Keratinocyte (primary cell): ENCODE results near the gene GRIP1. TPM values are rescaled to one million over a fixed set of nuclear protein-coding genes. Genes with fewer than 3 reads are reported as not detected.

Experiments
- DNase-seq: peaks from one replicate; pipeline ENCODE4 v3.0.0-alpha.2; 2011; ENCODE audit warnings: low read depth, missing footprints, low spot score
- FAIRE-seq: peaks from 2 replicates; lab custom pipeline; 2011; peaks lifted over from hg19 to GRCh38; lab: Jason Lieb, UNC
- H2AFZ ChIP-seq: 2 replicates; pipeline ENCODE4 v1.6.0; 2012; ENCODE audit warnings: low read length, control low read depth, inconsistent platforms; ENCODE audit not compliant: control insufficient read depth
- H3K27ac ChIP-seq: 2 replicates; pipeline ENCODE4 v1.5.1; 2011; ENCODE audit warnings: low read length; ENCODE audit not compliant: control insufficient read depth, insufficient read depth
- H3K27me3 ChIP-seq: 3 replicates; pipeline ENCODE4 v1.6.0; 2011; ENCODE audit warnings: low read length; ENCODE audit not compliant: control insufficient read depth, insufficient read depth; ENCODE audit errors: extremely low read depth
- H3K36me3 ChIP-seq, 2 experiments: 2 replicates in 1 of 2; 3 replicates in 1 of 2; pipeline ENCODE4 v1.5.1; 2011; ENCODE audit warnings: low read length in 2 of 2, mild to moderate bottlenecking in 1 of 2; ENCODE audit not compliant: control insufficient read depth in 2 of 2, insufficient read depth in 2 of 2; ENCODE audit errors: extremely low read depth in 1 of 2
- H3K4me1 ChIP-seq: 3 replicates; pipeline ENCODE4 v1.5.1; 2011; ENCODE audit warnings: low read length; ENCODE audit not compliant: control insufficient read depth, insufficient read depth; ENCODE audit errors: extremely low read depth
- H3K4me2 ChIP-seq: 3 replicates; pipeline ENCODE4 v1.6.0; 2011; ENCODE audit warnings: low read depth, low read length; ENCODE audit not compliant: control insufficient read depth, insufficient read depth; ENCODE audit errors: extremely low read depth
- H3K4me3 ChIP-seq, 3 experiments: fragments of 200-600 bp in 1 of 3; sonication (generic) in 1 of 3; 2 replicates in 2 of 3; 3 replicates in 1 of 3; pipeline ENCODE4 v1.5.1; 2011 to 2016; ENCODE audit warnings: low read length in 3 of 3, mild to moderate bottlenecking in 3 of 3, control low read depth in 2 of 3, inconsistent platforms in 1 of 3, low read depth in 1 of 3, mixed read lengths in 1 of 3, mixed run types in 1 of 3, moderate library complexity in 1 of 3; ENCODE audit not compliant: control insufficient read depth in 2 of 3, insufficient read depth in 2 of 3; ENCODE audit errors: extremely low read depth in 1 of 3
- H3K79me2 ChIP-seq: 2 replicates; pipeline ENCODE4 v1.6.0; 2012; ENCODE audit warnings: low read length; ENCODE audit not compliant: control insufficient read depth, insufficient read depth
- H3K9ac ChIP-seq: 3 replicates; pipeline ENCODE4 v1.6.0; 2011; ENCODE audit warnings: low read length; ENCODE audit not compliant: control insufficient read depth, insufficient read depth; ENCODE audit errors: extremely low read depth
- H3K9me1 ChIP-seq: 3 replicates; pipeline ENCODE4 v1.6.0; 2011; ENCODE audit warnings: low read length; ENCODE audit not compliant: control insufficient read depth, insufficient read depth; ENCODE audit errors: extremely low read depth
- H3K9me3 ChIP-seq: 2 replicates; pipeline ENCODE4 v1.5.1; 2012; ENCODE audit warnings: low read depth, low read length; ENCODE audit not compliant: control insufficient read depth
- H4K20me1 ChIP-seq: 3 replicates; pipeline ENCODE4 v1.6.0; 2011; ENCODE audit warnings: low read length; ENCODE audit not compliant: control insufficient read depth, insufficient read depth; ENCODE audit errors: extremely low read depth
- CTCF ChIP-seq, 3 experiments: IDR thresholded peaks in 1 of 3; conservative IDR thresholded peaks in 1 of 3; optimal IDR thresholded peaks in 1 of 3; 2 replicates in 2 of 3; 3 replicates in 1 of 3; pipeline versions ENCODE3 to v1.5.1; 2011; ENCODE audit warnings: low read length in 3 of 3, mild to moderate bottlenecking in 3 of 3, moderate library complexity in 2 of 3, control low read depth in 1 of 3, inconsistent platforms in 1 of 3; ENCODE audit not compliant: insufficient read depth in 2 of 3; ENCODE audit errors: extremely low read depth in 1 of 3
- EZH2 ChIP-seq: IDR thresholded peaks from one replicate; pipeline ENCODE4 v1.6.1; 2012; ENCODE audit warnings: inconsistent platforms, mild to moderate bottlenecking, low read length, moderate library complexity
- dilution Hi-C: fragments of 300-500 bp; cut with MboI; formaldehyde crosslinking; loops from one replicate; pipeline ENCODE4 v1.7.0; 2020; ENCODE audit warnings: low sequenced_read_pairs; ENCODE audit not compliant: extremely low pct_ligation_motif_present
- polyA plus RNA-seq, 5 experiments: library from polyadenylated mRNA; depleted of rRNA in 3 of 5; stranded (reverse) in 3 of 5; stranded (forward) in 1 of 5; unstranded in 1 of 5; fragments of >200 nt; gene quantifications; 1 replicate in 1 of 5; 2 replicates in 3 of 5; 3 replicates in 1 of 5; pipeline versions ENCODE4 v1.2.1 to v1.2.3, GENCODE V29; 2011 to 2012; ENCODE audit warnings: missing spikeins in 2 of 5, low read depth in 1 of 5, low replicate concordance in 1 of 5

The GRIP1 gene
- polyA plus RNA-seq, 1 donor (not counting 4 experiments of a cell fraction or from before 2014, with no cell fraction given): 6.7 TPM

- H3K27ac ChIP-seq: no peak overlapping the region
- H3K79me2 ChIP-seq: no peaks in the 10 kb centered on the region
- no peak for FAIRE-seq
- no peaks in the 10 kb centered on the region for H3K27me3 ChIP-seq
- no peak overlapping the region for H3K4me2 ChIP-seq
- H3K4me3 ChIP-seq: no peak overlapping the region
- no peaks in the 10 kb centered on the region for H3K4me1 ChIP-seq
- no peak overlapping the region for H3K9ac ChIP-seq
- DNase-seq: no peak
- no peaks in the 10 kb centered on the region for H3K9me1 ChIP-seq
- no peaks in the 10 kb centered on the region for H4K20me1 ChIP-seq
- TF ChIP-seq EZH2 (no peak), CTCF (optimal IDR thresholded peaks at IDR 0.05 in 1 of 3, IDR thresholded peaks at IDR 0.05 in 1 of 3, conservative IDR thresholded peaks at IDR 0.05 in 1 of 3; ENCODE audit: extremely low read depth in 1 of 3, insufficient read depth in 2 of 3, low read length in 3 of 3) (no peak)
- H3K36me3 ChIP-seq: no peaks in the 10 kb centered on the region
- H2AFZ ChIP-seq: no peak overlapping the region
- dilution Hi-C loops: no loop called here
- no peaks in the 10 kb centered on the region for H3K9me3 ChIP-seq
Observed at GRCh38 chr12:66502911-66503310, 176.0 kb downstream of the GRIP1 start.

- TF ChIP-seq EZH2 (no peak), CTCF (optimal IDR thresholded peaks at IDR 0.05 in 1 of 3, IDR thresholded peaks at IDR 0.05 in 1 of 3, conservative IDR thresholded peaks at IDR 0.05 in 1 of 3; ENCODE audit: extremely low read depth in 1 of 3, insufficient read depth in 2 of 3, low read length in 3 of 3) (no peak)
- dilution Hi-C loops: no loop called here
Observed at GRCh38 chr12:66500841-66501240, 178.0 kb downstream of the GRIP1 start.

More at GRCh38 chr12:66500841-66501240, 178.0 kb downstream of the GRIP1 start:
- no peaks in the 10 kb centered on the region for H3K79me2 ChIP-seq
- no peak overlapping the region for H3K4me3 ChIP-seq
- H3K9me1 ChIP-seq: no peaks in the 10 kb centered on the region
- H3K27ac ChIP-seq: no peak overlapping the region
- no peak for DNase-seq
- H3K27me3 ChIP-seq: no peaks in the 10 kb centered on the region
- H3K9me3 ChIP-seq: no peaks in the 10 kb centered on the region
- no peak overlapping the region for H3K4me2 ChIP-seq
- no peak overlapping the region for H3K9ac ChIP-seq
- H3K36me3 ChIP-seq: no peaks in the 10 kb centered on the region
- no peaks in the 10 kb centered on the region for H3K4me1 ChIP-seq
- no peak overlapping the region for H2AFZ ChIP-seq
- no peaks in the 10 kb centered on the region for H4K20me1 ChIP-seq
- no peak for FAIRE-seq
